Psoas muscle (tissue), 8 donors: ENCODE results near the gene UPF2. TPM values are rescaled to one million over a fixed set of nuclear protein-coding genes. Genes with fewer than 3 reads are reported as not detected.

Source experiments
- ATAC-seq, 4 donors: fragments of 200-7000 bp; cut with Tn5 transposase; one replicate each; pipeline ENCODE4 v1.9.1; 2020; ENCODE audit warnings: moderate library complexity in 3 of 4, mild to moderate bottlenecking in 2 of 4
- DNase-seq, 2 donors: peaks; one replicate each; pipeline ENCODE4 v3.0.0-alpha.2; 2020
- H3K27ac ChIP-seq: fragments of 200-600 bp; one replicate; pipeline ENCODE4 v1.8.0; 2022
- H3K27me3 ChIP-seq, 3 donors: fragments of 200-600 bp in 1 of 3; one replicate each; pipeline versions ENCODE4 v1.6.1 to v1.8.0; 2013 to 2022; ENCODE audit warnings: low read length in 2 of 3, mild to moderate bottlenecking in 2 of 3, moderate library complexity in 1 of 3; ENCODE audit not compliant: insufficient read depth in 3 of 3
- H3K36me3 ChIP-seq, 2 donors: fragments of 200-600 bp in 1 of 2; one replicate each; pipeline versions ENCODE4 v1.6.1 to v1.8.0; 2013 to 2022; ENCODE audit warnings: low read depth in 1 of 2, mild to moderate bottlenecking in 1 of 2, moderate library complexity in 1 of 2; ENCODE audit not compliant: insufficient read depth in 1 of 2
- H3K4me1 ChIP-seq: fragments of 200-600 bp; one replicate; pipeline ENCODE4 v1.8.0; 2022
- H3K4me3 ChIP-seq: fragments of 200-600 bp; one replicate; pipeline ENCODE4 v1.8.0; 2022; ENCODE audit warnings: mild to moderate bottlenecking
- H3K9me3 ChIP-seq: fragments of 200-600 bp; one replicate; pipeline ENCODE4 v1.8.0; 2022
- WGBS, 3 donors: extraction: QIAGEN DNeasy Blood & Tissue Kit; methylation state at CpG; one replicate each; pipeline versions ENCODE4 v1.1.6 to v1.1.7; 2013; 5-methylcytosine and 5-hydroxymethylcytosine counted together
- intact Hi-C, 2 donors: fragments of 100-400 bp; cut with DNase I; formaldehyde crosslinking; loops; one replicate each; pipeline versions ENCODE4 v1.11.0 to v1.14.2; 2022
- polyA plus RNA-seq, 3 donors: library from polyadenylated mRNA; stranded (reverse); fragments of 200-250 nt; gene quantifications; one replicate each; pipeline ENCODE4 v1.2.3, GENCODE V29; 2013
- total RNA-seq, 4 donors: library from RNA; stranded (reverse); fragmentation: NEBNext Ultra II Directional in 2 of 4; extraction: Animal tissue kit (Norgen Biotek cat#: 25700) in 2 of 4; gene quantifications; one replicate each; pipeline versions ENCODE4 v1.2.1 to v1.2.4, GENCODE V29; 2021 to 2023
- TF ChIP-seq, protein P1 (sequence below): fragments of 200-600 bp; IDR thresholded peaks from one replicate; pipeline ENCODE4 v1.8.0; 2022; ENCODE audit warnings: antibody characterized with exemption
- donor health status: healthy with polysubstance abuse.
- donor health status: DM: no; HTN: no; CAD: no; lungs with moderate emphysema.
- donor health status: Bipolar disorder and iron deficiency.
- donor health status: healthy.
- donor health status: DM: yes; HTN: yes; CAD: no.
- donor health status: DM: no; HTN: no; CAD: no.
- donor health status: DM: no; HTN: no; CAD: no.
- donor health status: DM: yes; HTN: yes; CAD: no.

Gene UPF2
- total and polyA plus RNA-seq, 7 donors, result 12.7 to 35.1 (median 23.6) TPM

GRCh38 chr10:11910102-11910501 lies 132.5 kb downstream of the UPF2 start:
- ATAC-seq (no peak), DNase-seq (no peak)
- 82 to 84% (median 83%) methylated on average over 10 of the region's 10 CpGs for WGBS, 3 donors
- Histone ChIP-seq H3K36me3 (no peaks in the 10 kb centered on the region), H3K27me3 (no peaks in the 10 kb centered on the region), H3K4me3 (no peak overlapping the region), H3K4me1 (no peaks in the 10 kb centered on the region), H3K27ac (no peak overlapping the region), H3K9me3 (no peaks in the 10 kb centered on the region)
- TF ChIP-seq, protein P1, sequence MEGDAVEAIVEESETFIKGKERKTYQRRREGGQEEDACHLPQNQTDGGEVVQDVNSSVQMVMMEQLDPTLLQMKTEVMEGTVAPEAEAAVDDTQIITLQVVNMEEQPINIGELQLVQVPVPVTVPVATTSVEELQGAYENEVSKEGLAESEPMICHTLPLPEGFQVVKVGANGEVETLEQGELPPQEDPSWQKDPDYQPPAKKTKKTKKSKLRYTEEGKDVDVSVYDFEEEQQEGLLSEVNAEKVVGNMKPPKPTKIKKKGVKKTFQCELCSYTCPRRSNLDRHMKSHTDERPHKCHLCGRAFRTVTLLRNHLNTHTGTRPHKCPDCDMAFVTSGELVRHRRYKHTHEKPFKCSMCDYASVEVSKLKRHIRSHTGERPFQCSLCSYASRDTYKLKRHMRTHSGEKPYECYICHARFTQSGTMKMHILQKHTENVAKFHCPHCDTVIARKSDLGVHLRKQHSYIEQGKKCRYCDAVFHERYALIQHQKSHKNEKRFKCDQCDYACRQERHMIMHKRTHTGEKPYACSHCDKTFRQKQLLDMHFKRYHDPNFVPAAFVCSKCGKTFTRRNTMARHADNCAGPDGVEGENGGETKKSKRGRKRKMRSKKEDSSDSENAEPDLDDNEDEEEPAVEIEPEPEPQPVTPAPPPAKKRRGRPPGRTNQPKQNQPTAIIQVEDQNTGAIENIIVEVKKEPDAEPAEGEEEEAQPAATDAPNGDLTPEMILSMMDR, result no peak
- intact Hi-C loops, result no loop called here

GRCh38 chr10:11909618-11910017 lies 133.0 kb downstream of the UPF2 start:
- DNase-seq (no peak), ATAC-seq (no peak)
- no peak overlapping the region for H3K27ac ChIP-seq
- intact Hi-C loops, result no loop called here
- no peaks in the 10 kb centered on the region for H3K9me3 ChIP-seq
- 39 to 45% (median 44%) methylated on average over 10 of the region's 10 CpGs for WGBS, 3 donors
- H3K4me3 ChIP-seq, result no peak overlapping the region
- no peaks in the 10 kb centered on the region for H3K36me3 ChIP-seq
- no peaks in the 10 kb centered on the region for H3K27me3 ChIP-seq
- no peaks in the 10 kb centered on the region for H3K4me1 ChIP-seq
- TF ChIP-seq, protein P1, result no peak

DNA sequence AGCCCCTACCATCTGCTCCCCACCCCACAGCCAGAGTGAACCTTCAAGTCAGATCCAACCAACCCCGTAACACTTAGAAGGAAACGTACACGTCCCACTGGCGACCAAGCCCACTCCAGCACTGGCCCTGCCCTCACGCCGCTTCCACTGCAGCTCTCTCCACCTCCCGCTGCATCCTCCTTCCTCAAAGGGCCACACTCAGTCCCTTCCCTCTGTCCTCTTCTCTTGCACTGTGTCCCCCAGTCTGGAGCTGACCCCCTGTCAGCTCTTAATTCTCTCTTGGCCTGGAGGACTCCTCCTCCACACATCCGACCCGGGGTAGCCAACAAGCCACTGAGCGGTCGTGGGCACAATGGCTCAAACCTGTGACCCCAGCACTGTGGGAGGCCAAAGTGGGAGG lies 133.6 kb downstream of the UPF2 start:
- ATAC-seq (no peak), DNase-seq (no peak)
- Histone ChIP-seq H3K36me3 (no peaks in the 10 kb centered on the region), H3K27ac (no peak overlapping the region), H3K4me3 (no peak overlapping the region), H3K9me3 (no peaks in the 10 kb centered on the region), H3K27me3 (no peaks in the 10 kb centered on the region), H3K4me1 (no peaks in the 10 kb centered on the region)
- WGBS, 3 donors, result 93 to 97% (median 96%) methylated on average over 11 of the region's 11 CpGs
- intact Hi-C loops, result no loop called here
- TF ChIP-seq, protein P1, result no peak

DNA sequence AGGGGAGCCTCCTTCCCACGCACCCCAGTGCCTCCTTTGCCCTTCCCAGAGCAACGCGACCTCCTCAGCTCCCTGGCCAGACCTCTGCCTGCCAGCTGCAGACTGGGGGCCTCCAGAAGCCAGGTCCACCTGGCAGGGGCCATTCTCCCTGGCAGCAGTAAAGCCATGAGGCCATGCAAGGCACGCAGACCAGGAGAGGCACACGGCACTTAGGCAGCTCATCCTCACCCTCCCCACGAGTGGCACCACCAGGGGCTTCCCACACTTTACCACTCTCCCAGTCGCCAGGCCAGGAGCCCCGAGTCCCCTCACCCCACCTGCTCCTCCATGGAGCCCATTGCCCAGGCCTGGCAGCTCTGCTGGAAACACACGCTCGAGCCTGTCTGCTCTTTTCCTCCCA lies 134.1 kb downstream of the UPF2 start:
- DNase-seq, result no peak
- Histone ChIP-seq H3K9me3 (no peaks in the 10 kb centered on the region), H3K4me3 (no peak overlapping the region), H3K27me3 (no peaks in the 10 kb centered on the region), H3K4me1 (no peaks in the 10 kb centered on the region), H3K27ac (no peak overlapping the region), H3K36me3 (no peaks in the 10 kb centered on the region)
- TF ChIP-seq, protein P1, result no peak
- WGBS, 3 donors, result 80 to 85% (median 83%) methylated on average over 8 to 10 of the region's 10 CpGs
- no peak for ATAC-seq
- intact Hi-C loops, result no loop called here

GRCh38 chr10:11907914-11908313 lies 134.7 kb downstream of the UPF2 start:
- Histone ChIP-seq H3K27me3 (no peaks in the 10 kb centered on the region), H3K36me3 (no peaks in the 10 kb centered on the region), H3K4me1 (no peaks in the 10 kb centered on the region), H3K4me3 (no peak overlapping the region), H3K27ac (no peak overlapping the region), H3K9me3 (no peaks in the 10 kb centered on the region)
- DNase-seq (no peak), ATAC-seq (no peak)
- 86 to 88% (median 88%) methylated on average over 18 of the region's 18 CpGs for WGBS, 3 donors
- TF ChIP-seq, protein P1, result no peak
- intact Hi-C loops, result no loop called here
